NCI-H524 (cell line): Measurements from ENCODE around the gene ADGRF5.
A peak's percentile ranks its signal among the peaks of the same experiment; 100 is the strongest.

ENCODE experiments used
- DNase-seq, 2 experiments: peaks; one replicate each; lab custom pipeline; 2025; lab: John Stamatoyannopoulos, UW

The ADGRF5 gene, protein sequence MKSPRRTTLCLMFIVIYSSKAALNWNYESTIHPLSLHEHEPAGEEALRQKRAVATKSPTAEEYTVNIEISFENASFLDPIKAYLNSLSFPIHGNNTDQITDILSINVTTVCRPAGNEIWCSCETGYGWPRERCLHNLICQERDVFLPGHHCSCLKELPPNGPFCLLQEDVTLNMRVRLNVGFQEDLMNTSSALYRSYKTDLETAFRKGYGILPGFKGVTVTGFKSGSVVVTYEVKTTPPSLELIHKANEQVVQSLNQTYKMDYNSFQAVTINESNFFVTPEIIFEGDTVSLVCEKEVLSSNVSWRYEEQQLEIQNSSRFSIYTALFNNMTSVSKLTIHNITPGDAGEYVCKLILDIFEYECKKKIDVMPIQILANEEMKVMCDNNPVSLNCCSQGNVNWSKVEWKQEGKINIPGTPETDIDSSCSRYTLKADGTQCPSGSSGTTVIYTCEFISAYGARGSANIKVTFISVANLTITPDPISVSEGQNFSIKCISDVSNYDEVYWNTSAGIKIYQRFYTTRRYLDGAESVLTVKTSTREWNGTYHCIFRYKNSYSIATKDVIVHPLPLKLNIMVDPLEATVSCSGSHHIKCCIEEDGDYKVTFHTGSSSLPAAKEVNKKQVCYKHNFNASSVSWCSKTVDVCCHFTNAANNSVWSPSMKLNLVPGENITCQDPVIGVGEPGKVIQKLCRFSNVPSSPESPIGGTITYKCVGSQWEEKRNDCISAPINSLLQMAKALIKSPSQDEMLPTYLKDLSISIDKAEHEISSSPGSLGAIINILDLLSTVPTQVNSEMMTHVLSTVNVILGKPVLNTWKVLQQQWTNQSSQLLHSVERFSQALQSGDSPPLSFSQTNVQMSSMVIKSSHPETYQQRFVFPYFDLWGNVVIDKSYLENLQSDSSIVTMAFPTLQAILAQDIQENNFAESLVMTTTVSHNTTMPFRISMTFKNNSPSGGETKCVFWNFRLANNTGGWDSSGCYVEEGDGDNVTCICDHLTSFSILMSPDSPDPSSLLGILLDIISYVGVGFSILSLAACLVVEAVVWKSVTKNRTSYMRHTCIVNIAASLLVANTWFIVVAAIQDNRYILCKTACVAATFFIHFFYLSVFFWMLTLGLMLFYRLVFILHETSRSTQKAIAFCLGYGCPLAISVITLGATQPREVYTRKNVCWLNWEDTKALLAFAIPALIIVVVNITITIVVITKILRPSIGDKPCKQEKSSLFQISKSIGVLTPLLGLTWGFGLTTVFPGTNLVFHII (N-terminal part only)

DNA sequence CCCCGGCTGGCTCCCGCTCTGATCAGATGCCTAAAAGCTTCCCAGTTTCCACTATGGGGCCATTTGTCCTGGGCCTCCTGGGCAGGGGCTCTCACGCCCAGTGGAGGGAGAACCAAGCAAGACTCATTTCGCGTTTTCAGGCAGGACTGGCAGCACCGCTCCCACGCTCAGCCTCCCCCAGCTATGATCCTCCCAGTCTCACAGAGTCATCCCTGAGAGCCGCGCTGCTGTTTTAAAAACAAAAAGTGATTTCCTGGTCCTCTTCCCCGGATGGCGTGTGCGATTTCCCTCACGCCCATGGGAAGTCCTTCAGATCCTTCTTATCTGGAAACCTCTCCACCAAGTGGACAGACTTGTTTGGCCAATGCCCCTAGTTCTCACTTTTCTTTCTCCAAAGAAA is at the start of gene ADGRF5:
Gene ADGRF5 (minus strand): TSS at position 208 of the 400 bp plus-strand sequence. CDS start 15,176 bp downstream, outside the sequence.
- DNase-seq: no peak

DNA sequence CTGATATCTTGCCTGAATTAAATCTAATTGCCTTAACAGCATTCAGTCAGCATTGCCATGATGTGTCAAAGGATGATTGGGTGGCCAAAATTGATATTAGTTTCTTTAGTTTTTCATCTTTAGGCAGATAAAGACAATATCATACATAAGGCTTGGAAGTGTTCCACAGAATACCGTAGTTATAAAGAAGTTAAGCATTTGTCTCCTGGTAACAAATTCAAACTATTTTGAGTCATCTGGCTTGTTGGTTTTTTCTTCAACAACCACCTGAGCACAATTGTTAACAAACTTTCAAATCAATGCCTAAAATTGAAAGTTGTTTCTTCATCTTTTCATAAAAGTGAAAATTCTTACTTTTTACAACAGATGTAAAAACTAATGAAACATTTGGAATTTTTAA is 47.5 kb upstream of the ADGRF5 start:
- DNase-seq: no peak

DNA sequence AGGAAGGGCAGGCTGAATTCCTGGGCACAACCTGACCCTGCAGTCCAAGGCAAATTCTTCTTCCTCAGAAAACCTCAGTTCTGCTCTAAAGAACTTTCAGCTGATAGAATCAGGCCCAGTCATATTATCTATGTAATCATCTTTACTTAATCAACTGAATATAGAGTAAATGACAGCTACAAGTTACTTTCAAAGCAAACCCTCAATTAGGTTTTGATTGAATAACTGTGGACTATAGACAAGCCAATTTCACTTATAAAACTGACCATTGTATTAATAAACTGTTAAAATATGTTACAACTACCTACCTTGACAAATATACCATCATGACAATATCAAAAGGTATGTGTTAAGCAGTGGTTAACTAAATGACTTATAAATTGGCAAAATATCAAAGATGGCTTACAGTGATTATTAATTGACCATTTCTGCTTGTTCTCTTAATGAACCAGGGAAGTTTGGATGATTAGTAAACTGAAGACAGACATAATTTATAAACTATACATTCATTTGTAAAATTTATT is 46.1 kb upstream of the ADGRF5 start:
- no peak for DNase-seq

DNA sequence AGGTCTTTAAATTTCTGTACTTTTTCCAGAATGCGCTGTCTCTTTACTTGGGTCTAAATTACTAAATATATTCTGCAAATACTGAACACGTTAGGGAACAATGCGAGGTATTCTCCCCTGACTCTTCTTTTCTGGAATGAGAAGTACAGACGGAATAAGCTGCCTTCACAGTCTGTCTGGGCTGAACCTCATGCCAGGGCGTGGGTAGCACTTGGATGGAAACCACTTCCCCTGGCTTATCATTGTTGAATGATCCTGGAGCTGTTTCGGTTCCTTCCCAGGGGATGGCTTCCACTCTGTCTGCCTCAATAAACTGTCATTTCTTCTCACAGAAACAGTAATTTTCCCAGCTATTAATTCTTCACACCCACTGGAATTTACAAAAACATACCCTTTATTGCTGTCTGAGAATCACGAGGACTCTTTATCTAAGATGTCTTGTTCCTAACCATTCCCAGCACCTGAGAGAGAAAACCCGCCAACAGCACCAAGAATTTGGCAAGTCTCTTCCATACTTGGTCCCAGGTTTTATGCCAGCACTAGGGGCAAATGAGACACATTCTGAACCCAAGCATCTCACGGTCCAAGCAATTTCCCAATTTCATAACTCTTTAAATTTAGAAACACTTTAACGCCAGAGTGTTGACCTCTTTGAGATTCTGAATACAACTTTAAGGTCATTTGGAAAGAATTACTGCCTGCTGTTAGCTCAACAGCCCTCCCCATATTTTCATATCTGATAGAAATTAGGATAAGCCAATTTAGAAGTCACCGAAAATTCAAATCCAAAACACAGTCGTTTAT is 43.2 kb upstream of the ADGRF5 start:
- DNase-seq: no peak

DNA sequence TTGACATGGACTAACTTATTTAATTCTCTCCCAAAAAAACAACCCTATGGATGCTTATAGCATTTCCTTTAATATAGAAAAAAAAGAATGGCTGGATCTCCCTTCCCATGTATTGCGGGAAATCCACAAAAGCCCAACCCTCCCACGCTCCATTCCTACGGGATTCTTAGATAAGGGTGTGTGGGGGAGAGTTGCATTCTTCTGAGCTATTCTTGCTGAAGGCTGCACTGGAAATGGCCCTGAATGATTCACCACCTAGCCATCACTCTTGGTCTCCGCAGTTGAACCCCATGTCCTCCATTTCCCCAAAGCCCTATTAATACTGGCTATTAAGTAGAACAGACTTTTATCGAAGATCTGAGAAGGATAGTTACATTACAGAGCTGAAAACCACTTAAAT is 41.9 kb upstream of the ADGRF5 start:
- DNase-seq: no peak

DNA sequence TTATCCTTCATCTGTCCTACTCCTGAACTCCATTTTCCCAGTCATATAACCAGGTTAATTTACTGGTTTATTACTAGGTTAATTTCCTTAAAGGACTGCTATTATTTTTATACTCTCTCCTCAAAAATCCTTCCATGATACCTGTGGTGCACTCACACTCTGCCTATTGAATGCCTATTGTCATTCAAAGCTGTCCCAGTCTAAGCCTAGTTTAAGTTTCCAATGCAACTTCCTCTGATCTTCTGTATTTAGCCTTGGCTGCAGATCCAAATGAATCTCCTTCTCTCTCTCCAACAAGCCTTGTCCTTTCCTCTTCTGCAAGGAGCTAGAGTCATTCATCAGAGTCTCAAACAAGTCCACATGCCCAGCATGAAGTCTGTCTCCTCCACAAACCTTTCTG is 41.3 kb upstream of the ADGRF5 start:
- no peak for DNase-seq

DNA sequence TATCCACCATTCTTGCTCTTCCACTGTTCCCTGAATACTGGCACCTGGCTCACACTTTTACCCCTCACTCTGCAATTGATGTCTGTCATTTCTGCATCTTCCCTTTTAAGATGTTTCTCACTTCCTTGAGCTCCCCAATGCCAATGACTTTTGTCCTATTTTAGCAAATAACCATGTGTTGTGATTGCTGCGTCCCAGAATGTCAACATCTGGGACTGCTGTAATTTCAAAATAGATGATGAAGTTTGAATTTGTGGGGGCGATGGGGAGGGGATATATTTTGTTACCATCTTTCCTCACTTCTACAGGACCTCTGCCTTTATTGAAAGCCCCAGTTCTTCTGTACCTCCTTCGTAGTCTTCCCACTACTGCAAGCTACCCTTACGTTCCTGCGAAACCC is 40.0 kb upstream of the ADGRF5 start:
- DNase-seq: no peak

DNA sequence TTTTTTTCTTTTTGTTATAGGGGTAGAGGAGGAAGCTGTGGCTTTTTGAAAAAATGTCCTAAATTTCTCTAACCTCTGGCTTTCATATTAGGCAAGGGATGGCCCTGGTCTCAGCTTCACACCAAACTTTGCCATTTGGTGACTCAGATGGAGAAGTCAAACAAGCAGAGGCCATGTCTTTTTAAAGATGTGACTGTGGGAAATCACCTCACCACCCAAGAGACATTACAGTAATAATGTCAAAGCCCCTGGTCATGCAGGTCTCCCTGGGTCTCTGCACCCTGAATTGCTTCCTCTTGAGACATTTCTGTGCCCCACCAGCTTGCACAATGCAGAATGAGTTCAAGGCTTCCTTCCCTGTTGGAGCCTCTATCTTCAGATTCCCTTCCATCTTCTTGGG is 39.5 kb upstream of the ADGRF5 start:
- no peak for DNase-seq

DNA sequence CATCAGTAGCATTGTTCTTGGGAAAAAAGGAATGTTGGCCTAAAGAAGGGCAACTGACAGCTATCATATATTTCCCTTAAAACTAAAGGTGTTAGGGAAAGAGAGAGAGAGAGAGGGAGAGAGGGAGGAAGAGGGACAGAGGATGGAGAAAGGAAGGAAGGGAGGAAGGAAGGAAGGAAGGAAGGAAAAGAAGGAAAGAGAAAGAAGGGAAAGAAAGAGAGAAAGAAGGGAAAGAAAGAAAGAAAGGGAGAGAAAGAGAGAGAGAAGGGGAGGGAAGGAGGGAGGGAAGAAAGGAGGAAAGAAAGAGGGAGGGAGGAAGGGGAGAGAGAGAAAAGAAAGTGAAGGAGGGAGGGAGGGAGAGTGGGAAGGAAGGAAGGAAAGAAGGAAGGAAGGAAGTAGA is 37.7 kb upstream of the ADGRF5 start:
- DNase-seq: no peak

DNA sequence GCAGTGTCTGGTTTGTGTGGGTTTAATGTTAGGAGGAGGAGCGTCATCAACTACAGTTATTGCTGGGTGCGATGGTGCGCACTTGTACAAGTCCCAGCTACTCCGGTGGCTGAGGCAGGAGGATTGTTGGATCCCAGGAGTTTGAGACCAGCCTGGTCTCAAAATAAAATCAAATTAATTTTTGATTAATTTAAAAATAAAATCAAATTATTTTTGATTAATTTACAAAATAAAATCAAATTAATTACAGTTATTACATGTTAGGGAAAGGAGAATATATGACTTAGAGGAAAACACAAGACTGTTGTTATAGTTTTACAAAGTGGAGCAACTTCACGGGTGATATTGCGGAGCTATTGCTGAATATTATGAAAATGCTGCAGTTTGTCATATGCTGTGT is 34.7 kb upstream of the ADGRF5 start:
- DNase-seq: no peak

DNA sequence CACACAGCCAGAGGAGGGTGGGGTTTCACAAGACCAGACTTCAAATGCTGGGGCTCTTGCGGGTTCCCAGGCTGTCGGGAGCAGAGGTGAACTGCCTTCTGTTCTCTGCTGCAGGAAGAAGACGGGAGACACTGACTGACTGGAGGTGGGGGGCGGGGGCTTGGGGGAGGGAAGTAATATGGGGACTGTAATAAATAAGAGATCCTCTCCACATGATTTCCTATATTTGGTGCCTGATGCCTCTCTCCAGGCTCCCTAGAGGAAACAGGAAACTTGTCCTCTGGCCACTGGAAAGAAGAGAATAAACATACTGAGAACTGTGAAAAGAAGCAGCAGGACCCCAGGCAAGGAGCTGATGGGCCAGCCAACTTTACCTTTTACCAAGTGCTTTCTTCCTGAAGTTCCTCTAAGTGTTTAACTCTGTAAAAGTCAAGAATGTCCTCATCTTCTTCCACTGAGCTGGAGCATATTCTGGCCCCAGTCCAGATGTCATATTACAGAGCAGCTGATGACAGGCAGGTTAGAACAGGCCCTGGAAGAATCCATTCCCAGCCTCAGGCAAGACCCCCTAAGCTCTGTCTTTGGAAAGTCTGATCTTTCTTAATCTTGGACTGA is 33.2 kb upstream of the ADGRF5 start:
- DNase-seq: peak in 1 of 2 experiments; percentile 17

DNA sequence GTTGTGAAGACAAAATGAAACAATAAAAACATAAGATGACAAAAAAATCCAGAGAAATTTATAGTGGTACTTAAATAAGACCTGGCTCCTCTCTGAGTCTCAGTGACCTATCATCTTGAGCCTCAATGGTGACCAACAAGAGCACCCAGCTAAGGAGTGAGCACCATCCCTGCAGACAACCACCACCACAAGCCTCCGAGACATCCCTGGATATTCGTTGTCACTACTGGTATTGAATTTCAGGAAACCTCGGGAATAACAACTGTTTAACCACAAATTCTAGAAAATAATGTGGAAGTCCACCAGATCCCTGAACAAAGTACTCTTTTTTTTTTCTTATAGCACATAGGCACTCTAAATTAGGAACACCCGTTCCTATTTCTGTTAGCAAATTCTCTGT is 32.2 kb upstream of the ADGRF5 start:
- DNase-seq: no peak

DNA sequence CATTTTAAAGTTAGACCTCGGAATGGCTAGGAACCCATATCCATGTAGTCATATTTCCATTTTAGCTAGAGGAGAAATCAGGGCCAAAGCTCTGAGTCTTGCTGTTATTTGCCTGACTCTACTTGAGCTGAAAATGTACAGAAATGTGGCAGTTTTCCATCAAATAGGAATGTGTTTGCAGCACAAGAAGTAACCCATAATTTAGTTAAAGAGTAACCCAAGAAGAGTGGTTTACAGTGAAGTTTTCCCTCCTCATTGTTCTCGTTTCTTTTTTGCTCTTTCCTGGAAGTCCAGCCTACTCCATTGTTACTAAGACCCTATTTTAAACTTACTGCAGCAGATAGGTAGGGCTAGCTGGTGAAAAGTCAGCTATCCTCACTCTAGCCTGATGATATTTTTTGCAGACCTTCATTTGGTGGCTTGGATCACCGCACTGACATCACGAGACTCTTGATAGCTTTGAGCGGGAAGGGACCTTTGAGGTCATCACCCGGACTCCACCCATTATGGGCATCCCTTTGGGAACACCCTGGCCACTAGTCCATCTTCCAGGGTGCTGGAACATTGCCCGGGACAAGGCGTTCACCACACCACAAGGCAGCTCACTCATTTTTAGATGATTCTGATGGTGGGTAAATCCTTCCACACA is 28.0 kb upstream of the ADGRF5 start:
- no peak for DNase-seq

DNA sequence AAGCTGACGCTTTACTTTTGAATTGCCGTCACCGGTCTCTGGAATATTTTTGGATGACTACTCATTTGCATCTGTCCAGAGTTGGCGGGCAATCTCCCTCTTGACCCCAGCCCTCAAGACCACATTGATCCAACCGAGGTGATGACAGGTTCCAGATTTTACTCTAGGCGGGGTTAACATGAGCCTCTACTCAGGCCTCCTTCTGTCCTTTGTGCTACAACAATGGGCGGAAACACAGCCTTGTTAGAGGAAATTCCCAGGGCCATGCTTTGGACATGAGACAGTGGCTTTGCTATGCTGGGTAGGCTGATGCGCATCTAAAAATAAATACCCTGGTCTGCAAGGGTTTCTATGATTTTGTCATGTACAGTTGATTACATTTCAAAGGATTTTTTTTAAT is 27.0 kb upstream of the ADGRF5 start:
- DNase-seq: no peak

DNA sequence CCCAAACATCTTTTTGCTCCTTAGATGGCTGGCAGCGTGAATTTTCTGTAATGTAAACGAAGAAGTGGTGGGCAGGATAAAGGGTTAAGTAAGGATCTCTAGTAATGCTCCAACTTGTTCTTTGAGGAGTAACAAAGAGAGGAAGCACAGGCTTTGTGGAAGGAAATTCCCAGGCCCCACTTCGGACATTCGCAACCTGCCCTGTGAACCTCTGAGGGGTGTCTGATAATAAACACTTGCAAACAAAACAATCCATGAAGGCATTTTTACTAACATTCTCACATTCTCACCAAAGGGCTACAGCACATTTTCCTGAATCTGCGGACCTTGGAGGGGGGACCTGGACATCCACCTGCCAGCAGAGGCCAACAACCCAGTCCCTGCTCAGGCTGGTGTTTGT is 25.8 kb upstream of the ADGRF5 start:
- DNase-seq: no peak

DNA sequence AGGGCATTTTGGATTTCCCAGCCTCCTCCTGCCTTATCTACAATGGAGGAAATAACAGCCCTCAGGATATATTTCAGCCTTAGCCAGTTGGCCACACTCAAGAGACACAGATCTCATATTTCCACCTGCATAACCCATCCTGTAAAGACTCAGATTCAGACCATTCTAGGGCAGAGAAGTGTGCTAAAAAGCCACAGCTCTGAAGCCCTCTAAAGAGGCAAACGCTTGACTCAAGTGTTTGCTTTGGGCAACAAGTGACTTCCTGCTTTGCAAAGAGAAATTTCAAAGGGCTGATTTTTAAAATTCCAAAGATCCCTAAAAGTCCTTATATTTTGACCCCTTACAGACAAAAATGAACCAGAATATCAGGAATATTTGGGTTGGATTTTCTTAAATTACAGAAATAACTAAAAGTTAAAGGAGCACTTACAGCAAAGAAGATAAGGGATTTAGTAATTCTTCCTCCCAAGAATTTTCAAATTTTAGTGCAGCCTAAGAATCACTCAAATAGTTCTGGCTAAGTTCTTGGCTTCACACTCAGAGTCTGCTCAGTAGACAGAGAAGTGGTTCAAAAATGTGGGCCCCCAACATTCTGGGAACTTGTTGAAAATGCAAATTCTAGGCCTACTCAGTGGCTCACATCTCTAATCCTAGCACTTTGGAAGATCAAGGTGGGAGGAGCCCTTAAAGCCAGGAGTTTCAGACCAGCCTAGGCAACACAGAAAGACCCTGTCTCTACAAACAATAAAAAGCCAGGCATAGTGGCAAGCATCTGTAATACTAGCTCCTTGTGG is 18.9 kb upstream of the ADGRF5 start:
- no peak for DNase-seq

DNA sequence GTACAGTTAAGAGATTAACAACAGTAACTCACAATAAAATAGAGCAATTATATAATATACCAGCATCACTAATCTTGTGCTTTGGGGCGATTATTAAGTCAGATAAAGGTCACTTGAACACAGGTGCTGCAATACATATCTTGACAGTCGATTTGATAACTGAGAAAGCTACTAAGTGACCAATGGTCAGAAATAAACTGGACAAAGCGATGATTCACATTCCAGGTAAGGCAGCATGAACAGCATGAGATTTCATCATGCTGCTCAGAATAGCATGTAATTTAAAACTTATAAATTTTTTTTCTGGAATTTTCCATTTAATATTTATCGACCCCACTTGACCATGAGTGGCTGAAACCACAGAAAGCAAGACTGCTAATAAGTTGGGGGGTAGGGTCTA is 15.9 kb upstream of the ADGRF5 start:
- DNase-seq: no peak

DNA sequence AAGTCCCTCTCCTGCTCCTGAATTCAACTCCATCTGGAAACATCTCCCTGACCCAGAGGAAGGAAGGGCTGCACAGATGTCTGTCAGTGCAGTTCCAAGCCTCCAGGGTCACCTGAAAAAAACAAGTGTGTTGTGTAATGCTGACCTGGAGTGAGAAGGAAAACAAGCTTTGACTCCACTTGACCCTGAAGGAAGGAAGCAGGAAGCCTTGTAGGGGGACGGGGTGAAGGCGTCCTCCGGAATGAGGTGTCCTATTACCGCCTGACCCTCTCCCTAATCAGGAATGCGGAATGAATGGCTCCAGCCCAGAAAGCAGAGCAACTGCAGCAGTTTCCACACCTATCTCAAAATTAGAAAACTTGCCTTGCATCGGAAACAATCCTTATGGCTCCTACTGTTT is 13.9 kb upstream of the ADGRF5 start:
- DNase-seq: no peak

DNA sequence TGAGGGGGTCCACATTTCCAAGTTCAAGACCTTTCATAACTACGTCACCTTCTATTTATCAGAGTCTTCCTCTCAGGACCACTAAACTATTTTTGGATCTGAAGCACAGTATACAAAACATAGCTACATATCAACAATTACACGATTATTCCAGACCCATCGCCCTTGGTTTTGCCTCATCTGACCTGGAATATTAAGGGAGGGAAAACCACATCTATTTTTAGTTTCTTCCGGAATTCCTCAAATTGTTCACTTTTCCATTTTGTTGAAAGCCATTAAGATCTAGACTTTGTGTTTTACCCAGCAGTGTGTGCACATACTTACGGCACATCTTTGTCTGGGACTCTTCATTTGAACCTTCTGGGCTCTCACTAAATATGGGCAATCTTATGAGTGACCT is 12.0 kb upstream of the ADGRF5 start:
- DNase-seq: no peak
